ENCODE measurements around the gene SHISAL1. TPM values are rescaled to one million over a fixed set of nuclear protein-coding genes. Genes with fewer than 3 reads are reported as not detected.

SHISAL1 gene
- polyA plus RNA-seq, 1 experiment: 2.4 TPM

DNA sequence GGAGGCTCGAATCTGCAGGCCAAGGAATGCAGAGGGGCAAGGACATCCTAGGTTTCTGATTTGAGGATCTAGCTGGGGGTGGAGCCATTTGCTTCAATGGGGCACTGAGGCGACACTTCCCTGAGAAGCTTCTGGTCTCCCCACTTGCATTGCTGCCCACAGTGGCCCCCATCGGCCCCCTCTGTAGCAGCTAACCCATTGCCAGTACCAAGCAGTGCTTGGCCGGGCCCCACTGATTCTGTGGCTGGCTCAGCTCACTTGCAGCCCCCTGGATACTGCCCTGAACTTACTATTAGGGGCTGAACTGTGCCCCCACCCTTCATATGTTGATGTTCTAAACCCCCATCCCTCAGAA, 42.9 kb upstream of the SHISAL1 start:
- no peaks in the 10 kb centered on the region; the same call in 1 of the 2 replicates for H3K9me3 ChIP-seq (ENCODE audit: control insufficient read depth, insufficient read depth, low read length)
- no peak overlapping the region for H3K4me3 ChIP-seq (ENCODE audit: low read depth, low read length)
- TF ChIP-seq, protein P1, sequence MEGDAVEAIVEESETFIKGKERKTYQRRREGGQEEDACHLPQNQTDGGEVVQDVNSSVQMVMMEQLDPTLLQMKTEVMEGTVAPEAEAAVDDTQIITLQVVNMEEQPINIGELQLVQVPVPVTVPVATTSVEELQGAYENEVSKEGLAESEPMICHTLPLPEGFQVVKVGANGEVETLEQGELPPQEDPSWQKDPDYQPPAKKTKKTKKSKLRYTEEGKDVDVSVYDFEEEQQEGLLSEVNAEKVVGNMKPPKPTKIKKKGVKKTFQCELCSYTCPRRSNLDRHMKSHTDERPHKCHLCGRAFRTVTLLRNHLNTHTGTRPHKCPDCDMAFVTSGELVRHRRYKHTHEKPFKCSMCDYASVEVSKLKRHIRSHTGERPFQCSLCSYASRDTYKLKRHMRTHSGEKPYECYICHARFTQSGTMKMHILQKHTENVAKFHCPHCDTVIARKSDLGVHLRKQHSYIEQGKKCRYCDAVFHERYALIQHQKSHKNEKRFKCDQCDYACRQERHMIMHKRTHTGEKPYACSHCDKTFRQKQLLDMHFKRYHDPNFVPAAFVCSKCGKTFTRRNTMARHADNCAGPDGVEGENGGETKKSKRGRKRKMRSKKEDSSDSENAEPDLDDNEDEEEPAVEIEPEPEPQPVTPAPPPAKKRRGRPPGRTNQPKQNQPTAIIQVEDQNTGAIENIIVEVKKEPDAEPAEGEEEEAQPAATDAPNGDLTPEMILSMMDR (IDR thresholded peaks at IDR 0.05; ENCODE audit: low read depth, low read length): no peak
- POLR2A ChIA-PET: no interaction called here
- peaks cover 2% of the 10 kb centered on the region for H3K27me3 ChIP-seq (ENCODE audit: control insufficient read depth, insufficient read depth, low read length)
- CTCF ChIA-PET: interaction anchor here (0.5 kb wide), 1 partner anchor 252 kb away, joined by 3 read pairs; no protein-coding TSS in a partner anchor
- DNase-seq (ENCODE audit: low read depth, low spot score): no peak
- H3K27ac ChIP-seq (ENCODE audit: low read depth, low read length): no peak overlapping the region

DNA sequence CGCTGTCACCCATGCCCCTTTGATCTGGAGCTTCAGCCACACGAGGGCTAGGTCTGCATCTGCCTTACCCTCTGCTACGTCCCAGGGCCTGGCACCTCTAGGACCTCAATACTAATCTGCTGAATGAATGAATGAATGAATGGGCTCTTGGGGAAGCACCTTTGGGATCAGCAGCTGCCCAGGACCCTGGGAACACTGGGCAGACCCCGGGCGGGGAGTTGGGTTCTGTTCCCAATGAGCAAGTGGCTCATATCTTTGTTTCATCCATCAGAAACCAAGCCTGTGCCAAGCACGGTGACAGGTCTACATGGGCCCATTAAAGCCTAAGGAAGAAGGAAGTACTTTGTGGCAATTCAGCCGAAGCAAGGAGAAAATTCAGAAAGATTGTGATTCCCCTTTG, 41.5 kb upstream of the SHISAL1 start:
- Histone ChIP-seq H3K9me3 (ENCODE audit: control insufficient read depth, insufficient read depth, low read length) (no peaks in the 10 kb centered on the region; the same call in 1 of the 2 replicates), H3K27me3 (ENCODE audit: control insufficient read depth, insufficient read depth, low read length) (peaks cover 2% of the 10 kb centered on the region), H3K27ac (ENCODE audit: low read depth, low read length) (no peak overlapping the region), H3K4me3 (ENCODE audit: low read depth, low read length) (no peak overlapping the region)
- CTCF ChIA-PET: no interaction called here
- DNase-seq (ENCODE audit: low read depth, low spot score): no peak
- TF ChIP-seq, protein P1 (IDR thresholded peaks at IDR 0.05; ENCODE audit: low read depth, low read length): no peak
- POLR2A ChIA-PET: no interaction called here

DNA sequence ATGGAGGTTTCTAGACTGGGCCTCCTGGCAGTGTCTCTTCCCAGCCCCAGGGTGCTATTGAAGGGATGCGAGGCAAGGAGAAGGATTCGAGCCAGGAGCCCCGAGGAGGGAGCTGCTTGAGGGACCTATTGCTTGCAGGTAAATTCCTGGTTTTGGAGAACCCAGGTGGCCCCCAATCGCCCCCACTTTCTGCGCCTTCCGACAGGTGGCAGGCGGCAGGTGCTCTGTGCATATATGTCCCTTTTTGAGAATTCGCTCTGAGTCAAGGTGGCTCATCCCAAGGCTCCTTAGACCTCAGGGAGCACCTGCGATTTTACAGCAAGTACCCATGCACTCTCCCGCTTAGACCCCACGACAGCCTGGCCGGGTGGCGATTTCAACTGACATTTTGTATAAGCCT, 40.3 kb upstream of the SHISAL1 start:
- DNase-seq (ENCODE audit: low read depth, low spot score): no peak
- Histone ChIP-seq H3K27ac (ENCODE audit: low read depth, low read length) (no peak overlapping the region), H3K27me3 (ENCODE audit: control insufficient read depth, insufficient read depth, low read length) (peaks cover 6% of the 10 kb centered on the region), H3K4me3 (ENCODE audit: low read depth, low read length) (no peak overlapping the region), H3K9me3 (ENCODE audit: control insufficient read depth, insufficient read depth, low read length) (no peaks in the 10 kb centered on the region)
- TF ChIP-seq, protein P1 (IDR thresholded peaks at IDR 0.05; ENCODE audit: low read depth, low read length): no peak
- CTCF ChIA-PET: no interaction called here
- POLR2A ChIA-PET: no interaction called here

DNA sequence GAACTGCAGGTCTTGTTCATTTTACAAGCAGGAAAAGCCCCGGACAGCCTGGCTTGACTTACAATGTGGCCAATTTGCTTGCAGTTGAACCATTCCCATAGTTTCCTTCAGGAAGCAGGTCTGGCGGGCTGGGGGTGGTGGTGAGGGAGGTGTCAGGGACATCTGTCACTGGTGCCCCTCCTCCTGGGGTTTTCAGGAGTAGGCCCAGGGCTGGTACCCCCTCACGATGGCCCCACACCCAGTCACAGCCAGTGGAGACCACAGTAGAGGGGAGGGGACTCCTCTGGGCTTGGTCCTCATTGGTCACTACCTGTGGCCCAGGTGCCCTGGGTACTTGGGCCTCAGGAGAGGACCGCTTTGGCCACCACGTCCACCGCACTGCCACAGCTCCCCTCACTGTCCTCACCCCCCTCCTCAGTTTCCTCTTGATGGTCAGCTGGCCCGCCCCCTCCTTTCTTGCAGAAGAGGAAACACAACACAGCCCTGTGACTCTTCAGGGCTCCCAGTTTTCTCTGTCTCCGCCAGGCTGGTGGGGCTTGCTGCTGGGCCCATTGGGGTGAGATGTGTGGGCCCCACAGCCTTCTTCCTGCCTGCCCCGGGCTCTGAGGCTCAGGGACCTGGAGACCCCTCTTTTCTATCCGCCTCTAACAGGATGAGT, 39.8 kb upstream of the SHISAL1 start:
- POLR2A ChIA-PET: no interaction called here

More for the DNA sequence above, 39.8 kb upstream of the SHISAL1 start:
- TF ChIP-seq, protein P1 (IDR thresholded peaks at IDR 0.05; ENCODE audit: low read depth, low read length): no peak
- Histone ChIP-seq H3K27ac (ENCODE audit: low read depth, low read length) (peak overlapping the region; percentile 3), H3K4me3 (ENCODE audit: low read depth, low read length) (no peak overlapping the region), H3K27me3 (ENCODE audit: control insufficient read depth, insufficient read depth, low read length) (peaks cover 9% of the 10 kb centered on the region), H3K9me3 (ENCODE audit: control insufficient read depth, insufficient read depth, low read length) (no peaks in the 10 kb centered on the region)
- no peak for DNase-seq (ENCODE audit: low read depth, low spot score)
- CTCF ChIA-PET: no interaction called here

Measured in AG04450 (cell line).